Thymus (tissue), 11 donors: ENCODE results near the gene MAP2K6. TPM values are rescaled to one million over a fixed set of nuclear protein-coding genes. Genes with fewer than 3 reads are reported as not detected.

ENCODE experiments used
- DNase-seq, 9 donors: peaks; one replicate each; pipeline ENCODE4 v3.0.0-alpha.2; 2013; ENCODE audit warnings: low spot score in 9 of 9, low read depth in 6 of 9, missing footprints in 1 of 9
- H3K27ac ChIP-seq, 2 donors: one replicate each; pipeline ENCODE4 v1.5.1; 2013; ENCODE audit warnings: control low read depth in 1 of 2, low read depth in 1 of 2, low read length in 1 of 2, mild to moderate bottlenecking in 1 of 2, moderate library complexity in 1 of 2
- H3K27me3 ChIP-seq, 2 donors: one replicate each; pipeline ENCODE4 v1.5.1; 2013; ENCODE audit warnings: low read length in 1 of 2; ENCODE audit not compliant: control insufficient read depth in 2 of 2, insufficient read depth in 1 of 2
- H3K36me3 ChIP-seq, 2 donors: one replicate each; pipeline ENCODE4 v1.5.1; 2013; ENCODE audit warnings: low read length in 1 of 2, mild to moderate bottlenecking in 1 of 2, moderate library complexity in 1 of 2; ENCODE audit not compliant: control insufficient read depth in 2 of 2, insufficient read depth in 2 of 2
- H3K4me1 ChIP-seq, 2 donors: one replicate each; pipeline ENCODE4 v1.5.1; 2013; ENCODE audit warnings: low read length in 2 of 2; ENCODE audit not compliant: control insufficient read depth in 2 of 2, insufficient read depth in 2 of 2
- H3K4me3 ChIP-seq, 2 donors: one replicate each; pipeline ENCODE4 v1.5.1; 2013; ENCODE audit warnings: low read length in 2 of 2, control low read depth in 1 of 2, mild to moderate bottlenecking in 1 of 2
- H3K9me3 ChIP-seq, 2 donors: one replicate each; pipeline ENCODE4 v1.5.1; 2013; ENCODE audit warnings: low read length in 1 of 2, mild to moderate bottlenecking in 1 of 2; ENCODE audit not compliant: control insufficient read depth in 2 of 2, insufficient read depth in 1 of 2
- WGBS: extraction: QIAGEN DNeasy Blood & Tissue Kit; methylation state at CpG from one replicate; pipeline ENCODE4 v1.1.7; 2013; 5-methylcytosine and 5-hydroxymethylcytosine counted together
- polyA plus RNA-seq: library from polyadenylated mRNA; stranded (reverse); fragments of 200-250 nt; gene quantifications from one replicate; pipeline ENCODE4 v1.2.3, GENCODE V29; 2013
- total RNA-seq: library from RNA; stranded (reverse); fragments of 120-200 nt; gene quantifications from one replicate; pipeline ENCODE4 v1.2.4, GENCODE V29; 2013
- donor health status: healthy.

MAP2K6 gene
- total and polyA plus RNA-seq, 2 donors: 11.2 to 18.5 TPM

DNA sequence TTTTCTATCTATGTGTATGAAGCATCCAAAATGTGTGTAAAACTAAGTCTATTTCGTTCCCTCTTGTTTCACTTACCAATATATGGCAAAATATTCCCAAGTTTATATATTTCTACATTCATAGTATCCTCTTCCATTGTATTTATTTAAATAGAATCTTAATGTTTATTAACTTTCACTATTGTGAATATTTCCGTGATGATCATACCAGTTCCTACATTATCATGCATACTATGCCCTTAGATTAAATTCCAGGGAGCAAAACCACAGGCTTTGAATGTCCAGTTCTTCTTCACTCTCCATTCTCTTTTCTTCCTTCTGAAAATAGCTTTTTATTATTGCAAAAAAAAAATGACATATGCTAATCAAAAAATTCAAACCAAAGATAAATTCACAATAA lies 4.0 kb downstream of the MAP2K6 start:
- no peaks in the 10 kb centered on the region for H3K27me3 ChIP-seq
- WGBS: 97% methylated on average over 2 of the region's 2 CpGs

DNA sequence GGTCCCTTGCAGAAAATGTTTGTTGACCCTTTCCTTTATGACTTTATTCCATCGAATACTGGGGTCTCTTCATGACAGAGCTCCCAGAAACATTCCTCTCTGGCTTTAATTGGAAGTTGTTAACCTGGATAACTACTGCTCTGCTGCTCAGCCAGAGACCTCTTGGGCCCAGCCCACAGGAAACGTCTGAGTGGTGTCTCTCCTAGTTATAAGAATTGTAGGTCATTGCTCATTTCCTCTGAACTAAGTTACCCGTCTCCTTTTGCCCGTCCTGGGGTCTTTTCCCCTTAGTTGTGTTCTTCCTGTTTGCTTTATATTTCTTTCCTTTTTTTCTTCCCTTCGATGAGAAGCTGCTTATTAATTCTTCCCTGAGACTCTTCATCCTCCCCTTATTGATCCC lies 9.0 kb downstream of the MAP2K6 start:
- peak in 2 of 9 donors; percentile 13 to 25 for DNase-seq
- whole genome bisulfite sequencing: 20% methylated on average over 5 of the region's 5 CpGs
- Histone ChIP-seq H3K4me3 (no peak overlapping the region), H3K27me3 (no peaks in the 10 kb centered on the region), H3K9me3 (peaks cover 0 to 5% of the 10 kb centered on the region in 2 donors), H3K27ac (no peak overlapping the region), H3K4me1 (peaks cover 3 to 6% of the 10 kb centered on the region in 2 donors), H3K36me3 (no peaks in the 10 kb centered on the region)

More for the DNA sequence above, 4.0 kb downstream of the MAP2K6 start:
- Histone ChIP-seq H3K27ac (no peak overlapping the region), H3K9me3 (peaks cover 0 to 5% of the 10 kb centered on the region in 2 donors), H3K4me1 (peaks cover 4 to 17% of the 10 kb centered on the region in 2 donors), H3K4me3 (no peak overlapping the region), H3K36me3 (no peaks in the 10 kb centered on the region)
- no peak for DNase-seq

DNA sequence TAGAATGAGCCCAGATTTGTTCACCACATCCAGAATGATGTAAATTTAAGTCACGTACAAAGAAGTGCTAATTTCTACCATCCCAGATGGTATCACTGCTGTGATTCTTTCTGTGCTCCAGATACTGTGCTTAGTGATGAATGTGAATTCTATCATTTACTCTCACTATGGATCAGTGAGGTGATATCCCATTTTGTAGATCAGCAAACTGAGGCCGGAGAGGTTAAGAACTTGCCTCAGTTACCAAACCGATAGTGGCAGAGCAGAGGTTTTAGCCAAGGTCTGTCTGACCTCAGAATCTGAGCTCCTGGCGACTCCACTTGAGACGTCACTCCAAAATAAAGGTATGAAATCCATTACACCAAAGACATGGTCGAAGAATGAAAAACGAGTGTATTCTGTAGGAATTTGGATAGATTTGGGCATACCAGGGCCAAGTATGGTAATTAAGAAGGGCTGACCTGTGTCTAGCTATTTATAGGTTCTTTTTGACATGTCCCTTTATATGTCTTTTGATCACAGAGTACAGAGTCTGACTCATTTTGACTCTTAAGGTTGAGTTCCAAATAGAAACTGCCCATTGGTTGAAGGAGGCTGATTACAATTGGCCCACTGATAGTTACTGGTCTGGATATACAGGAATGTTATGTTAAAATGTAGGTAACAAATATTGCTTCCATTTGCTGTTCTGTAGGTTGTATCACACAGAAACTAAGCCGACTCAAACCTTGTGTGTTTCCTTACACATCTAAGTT lies 10.0 kb downstream of the MAP2K6 start:
- no peaks in the 10 kb centered on the region for H3K27me3 ChIP-seq
- 98% methylated on average over 8 of the region's 8 CpGs for WGBS
- no peaks in the 10 kb centered on the region for H3K36me3 ChIP-seq
- H3K4me1 ChIP-seq: peaks cover 3 to 6% of the 10 kb centered on the region in 2 donors
- H3K27ac ChIP-seq: no peak overlapping the region
- no peak for DNase-seq
- H3K4me3 ChIP-seq: no peak overlapping the region
- peaks cover 0 to 5% of the 10 kb centered on the region in 2 donors for H3K9me3 ChIP-seq

DNA sequence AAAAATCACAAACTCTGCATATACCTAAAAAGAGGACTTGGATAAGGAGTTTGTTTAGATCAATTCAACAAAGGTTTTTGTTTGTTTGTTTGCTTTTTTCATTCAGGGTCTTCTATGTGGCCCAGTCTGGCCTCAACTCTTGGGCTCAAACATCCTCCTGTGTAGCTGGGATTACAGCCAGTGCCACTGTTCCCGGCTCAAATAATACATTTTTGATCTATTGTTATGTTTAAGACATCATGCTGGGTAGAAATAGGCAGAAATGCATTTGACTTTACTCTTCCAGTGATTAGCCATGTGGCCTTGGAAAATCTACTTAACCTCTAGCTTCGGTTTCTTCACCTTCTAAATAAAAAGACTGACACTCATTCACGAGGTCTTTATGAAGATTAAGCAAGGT lies 11.5 kb downstream of the MAP2K6 start:
- Histone ChIP-seq H3K4me1 (peaks cover 3 to 6% of the 10 kb centered on the region in 2 donors), H3K9me3 (peaks cover 0 to 5% of the 10 kb centered on the region in 2 donors), H3K27ac (no peak overlapping the region), H3K36me3 (no peaks in the 10 kb centered on the region), H3K4me3 (no peak overlapping the region), H3K27me3 (no peaks in the 10 kb centered on the region)
- WGBS: 96% methylated on average over 3 of the region's 3 CpGs
- DNase-seq: no peak

DNA sequence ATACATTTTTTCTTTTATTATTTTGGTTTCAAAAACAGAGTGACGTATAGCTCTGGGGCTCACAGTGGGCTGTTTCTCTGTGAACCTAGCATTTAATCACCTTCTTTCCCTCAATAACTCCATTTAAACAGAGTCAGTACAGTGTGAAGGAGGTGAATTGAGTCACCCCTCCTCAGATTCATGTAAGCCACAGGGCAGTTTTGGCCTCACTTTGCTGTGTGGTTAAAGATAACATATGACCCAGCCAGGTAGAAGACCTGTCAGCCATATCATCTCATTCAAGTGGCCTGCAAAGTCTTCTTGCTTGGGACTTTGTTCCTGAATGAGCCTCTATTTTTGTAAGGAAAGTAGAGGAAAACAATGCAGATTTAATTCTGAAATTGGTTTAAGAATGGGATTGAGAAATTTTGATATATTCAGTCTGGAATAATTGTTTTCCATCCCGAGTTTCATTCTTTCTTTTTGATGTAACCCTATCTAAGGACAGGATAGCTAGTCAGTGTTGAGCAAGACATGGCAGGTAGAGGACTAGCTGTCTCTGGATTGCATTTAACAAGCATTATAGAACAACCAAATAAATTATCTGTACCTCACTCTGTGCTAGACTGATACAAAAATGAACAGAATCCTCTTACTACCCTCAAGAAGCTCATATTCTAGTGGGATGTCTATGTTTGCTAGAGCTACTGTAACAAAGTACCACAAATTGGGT lies 13.1 kb downstream of the MAP2K6 start:
- H3K27ac ChIP-seq: no peak overlapping the region
- WGBS: 97% methylated on average over 2 of the region's 2 CpGs

DNA sequence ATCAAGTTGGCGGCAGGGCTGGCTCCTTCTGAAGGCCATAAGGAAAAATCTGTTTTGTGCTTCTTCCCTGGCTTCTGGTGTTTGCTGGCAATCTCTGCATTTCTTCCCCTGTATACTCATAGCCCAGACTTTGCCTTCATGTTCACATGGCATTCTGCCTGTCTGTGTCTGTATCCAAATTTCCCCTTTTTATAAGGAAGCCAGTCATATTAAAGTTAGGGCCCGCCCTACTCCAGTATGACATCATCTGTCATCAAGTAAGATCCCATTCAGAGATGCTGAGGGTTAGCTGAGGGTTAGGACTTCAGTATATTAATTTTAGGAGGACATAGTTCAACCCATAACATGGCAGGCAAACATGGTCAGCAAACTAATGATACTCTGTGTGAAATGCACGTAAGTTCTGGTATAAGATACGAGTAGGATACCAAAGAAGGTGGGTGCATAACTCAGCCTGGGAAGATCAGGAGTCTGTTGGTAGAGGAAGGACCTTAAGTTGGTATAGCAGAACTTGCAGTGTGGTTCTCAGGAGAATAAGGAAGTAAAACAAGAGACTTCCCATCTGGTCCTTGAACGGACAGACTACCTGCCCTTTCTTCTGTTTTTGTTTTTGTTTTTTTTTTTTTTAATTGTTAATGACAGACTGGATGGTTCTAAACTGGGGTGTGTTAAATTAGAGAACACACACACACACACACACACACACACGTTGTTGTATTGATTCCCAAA lies 13.9 kb downstream of the MAP2K6 start:
- Histone ChIP-seq H3K4me1 (peaks cover 2 to 3% of the 10 kb centered on the region in 2 donors), H3K9me3 (no peaks in the 10 kb centered on the region), H3K4me3 (no peak overlapping the region), H3K36me3 (no peaks in the 10 kb centered on the region), H3K27me3 (no peaks in the 10 kb centered on the region), H3K27ac (no peak overlapping the region)
- WGBS: 79% methylated on average over 6 of the region's 6 CpGs
- DNase-seq: no peak

More for the DNA sequence above, 13.1 kb downstream of the MAP2K6 start:
- no peak for DNase-seq
- Histone ChIP-seq H3K4me3 (no peak overlapping the region), H3K27me3 (no peaks in the 10 kb centered on the region), H3K36me3 (no peaks in the 10 kb centered on the region), H3K9me3 (peaks cover 0 to 4% of the 10 kb centered on the region in 2 donors), H3K4me1 (peaks cover 3 to 6% of the 10 kb centered on the region in 2 donors)

DNA sequence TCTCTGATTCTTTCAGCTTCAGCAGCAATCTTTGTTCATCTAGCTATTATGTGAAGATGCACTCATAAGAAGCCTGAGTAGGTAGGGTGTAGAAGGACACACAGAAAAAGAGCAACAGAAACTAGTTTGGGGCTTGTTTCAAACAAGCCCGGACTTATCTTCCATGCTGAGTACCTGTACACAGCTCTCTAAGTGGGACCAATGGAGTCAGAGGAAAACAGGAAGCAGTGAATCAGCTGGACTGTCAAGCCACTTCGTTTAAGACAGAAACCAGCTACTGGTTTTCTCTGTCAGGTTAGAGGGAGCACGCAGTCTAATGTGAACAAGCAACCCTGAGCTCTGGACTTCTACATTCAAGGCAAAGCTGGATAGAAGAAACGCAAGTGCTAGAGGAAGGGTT lies 16.0 kb downstream of the MAP2K6 start:
- H3K4me3 ChIP-seq: no peak overlapping the region
- WGBS: 44% methylated on average over 4 of the region's 4 CpGs
- no peaks in the 10 kb centered on the region for H3K27me3 ChIP-seq
- no peaks in the 10 kb centered on the region for H3K36me3 ChIP-seq
- no peaks in the 10 kb centered on the region for H3K9me3 ChIP-seq
- no peaks in the 10 kb centered on the region for H3K4me1 ChIP-seq
- DNase-seq: peak in 1 of 9 donors; percentile 25
- H3K27ac ChIP-seq: peak overlapping the region in 1 of 2 donors; percentile 62

DNA sequence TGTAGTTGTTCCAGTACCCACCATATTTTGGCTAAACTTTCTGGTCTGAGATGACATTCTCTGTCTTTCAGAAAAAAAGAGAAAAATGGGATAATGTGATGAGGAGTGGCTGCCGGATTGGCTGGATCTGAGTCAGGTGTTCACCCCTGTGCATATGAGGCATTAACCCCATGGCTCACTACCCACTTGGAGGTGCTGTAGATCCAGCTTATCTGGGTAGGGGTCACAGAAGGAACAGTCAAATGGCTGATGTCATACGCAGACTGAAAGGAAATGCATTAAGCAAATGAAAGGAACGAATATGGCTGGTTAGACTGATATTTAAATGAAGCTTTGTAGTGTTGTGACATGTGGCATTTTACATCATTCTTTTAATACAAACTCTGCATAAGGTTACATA lies 17.3 kb downstream of the MAP2K6 start:
- Histone ChIP-seq H3K9me3 (no peaks in the 10 kb centered on the region), H3K4me3 (no peak overlapping the region), H3K27me3 (no peaks in the 10 kb centered on the region), H3K36me3 (no peaks in the 10 kb centered on the region), H3K4me1 (no peaks in the 10 kb centered on the region), H3K27ac (no peak overlapping the region)
- 98% methylated on average over 3 of the region's 3 CpGs for WGBS
- DNase-seq: no peak

DNA sequence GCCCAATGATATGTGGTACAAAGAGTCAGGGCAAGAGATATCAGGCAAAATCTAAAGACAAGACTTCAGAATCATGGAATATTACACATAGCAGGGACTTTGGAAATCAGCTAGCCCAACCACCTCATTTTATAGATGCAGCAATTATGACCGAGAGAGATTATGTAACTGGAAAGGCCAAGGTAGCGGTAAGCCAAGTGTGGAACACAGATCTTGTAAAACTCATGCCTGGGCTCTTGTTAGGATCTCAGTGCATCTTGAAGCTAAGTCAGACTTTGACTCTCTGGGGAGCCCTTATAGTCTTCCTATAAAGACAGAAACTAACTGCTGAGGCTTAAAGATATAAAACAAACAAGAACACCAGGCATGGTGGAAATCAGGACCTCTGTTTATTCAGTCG lies 18.6 kb downstream of the MAP2K6 start:
- H3K4me1 ChIP-seq: no peaks in the 10 kb centered on the region
- DNase-seq: no peak
- H3K4me3 ChIP-seq: no peak overlapping the region
- no peaks in the 10 kb centered on the region for H3K9me3 ChIP-seq
- 98% methylated on average over 3 of the region's 3 CpGs for WGBS
- H3K27me3 ChIP-seq: no peaks in the 10 kb centered on the region
- H3K36me3 ChIP-seq: no peaks in the 10 kb centered on the region
- no peak overlapping the region for H3K27ac ChIP-seq
